CD4-positive, alpha-beta T cell treated with Interleukin-15 for 1 hour (primary cell): ENCODE measurements around the gene SEC16B.

Experiments
- DNase-seq: peaks from one replicate; pipeline ENCODE4 v3.0.0-alpha.2; 2020

Gene SEC16B

GRCh38 chr1:177937174-177937770, 32.6 kb downstream of the SEC16B start:
- no peak for DNase-seq

- DNase-seq = no peak
These were observed 34.0 kb downstream of the SEC16B start for GRCh38 chr1:177935638-177936415.

- no peak for DNase-seq
These were observed 34.9 kb downstream of the SEC16B start for GRCh38 chr1:177934927-177935326.

- no peak for DNase-seq
These were observed 35.4 kb downstream of the SEC16B start for GRCh38 chr1:177934461-177934860.

GRCh38 chr1:177933881-177934280, 36.0 kb downstream of the SEC16B start:
- no peak for DNase-seq

- no peak for DNase-seq
These were observed 37.7 kb downstream of the SEC16B start for GRCh38 chr1:177932123-177932522.

GRCh38 chr1:177928952-177929351, 40.9 kb downstream of the SEC16B start:
- no peak for DNase-seq

- no peak for DNase-seq
These were observed 41.7 kb downstream of the SEC16B start for GRCh38 chr1:177928194-177928593.

GRCh38 chr1:177927021-177927596, 42.7 kb downstream of the SEC16B start:
- no peak for DNase-seq

GRCh38 chr1:177926201-177926600, 43.7 kb downstream of the SEC16B start:
- no peak for DNase-seq

- no peak for DNase-seq
These were observed 44.9 kb downstream of the SEC16B start for GRCh38 chr1:177925006-177925405.

- DNase-seq = no peak
These were observed 46.4 kb downstream of the SEC16B start for GRCh38 chr1:177923441-177923840.

- no peak for DNase-seq
These were observed 47.6 kb downstream of the SEC16B start for GRCh38 chr1:177922209-177922608.

GRCh38 chr1:177921590-177921989, 48.3 kb downstream of the SEC16B start:
- no peak for DNase-seq

GRCh38 chr1:177920091-177920490, 49.8 kb downstream of the SEC16B start:
- no peak for DNase-seq

- DNase-seq = no peak
These were observed 54.2 kb downstream of the SEC16B start for GRCh38 chr1:177915641-177916040.

GRCh38 chr1:177914603-177915002, 55.3 kb downstream of the SEC16B start:
- no peak for DNase-seq

- DNase-seq = no peak
These were observed 55.9 kb downstream of the SEC16B start for GRCh38 chr1:177913762-177914540.

GRCh38 chr1:177912991-177913390, 56.9 kb downstream of the SEC16B start:
- DNase-seq = no peak

- no peak for DNase-seq
These were observed 60.4 kb downstream of the SEC16B start for GRCh38 chr1:177909416-177909815.

GRCh38 chr1:177907000-177907399, 62.9 kb downstream of the SEC16B start:
- DNase-seq = no peak

GRCh38 chr1:177905686-177906085, 64.2 kb downstream of the SEC16B start:
- no peak for DNase-seq

GRCh38 chr1:177902266-177902665, 67.6 kb downstream of the SEC16B start:
- DNase-seq = no peak
